Colonic mucosa (tissue), 4 donors: ENCODE results near the gene CNKSR1. TPM values are rescaled to one million over a fixed set of nuclear protein-coding genes. Genes with fewer than 3 reads are reported as not detected.

Experiments
- DNase-seq: peaks from one replicate; pipeline ENCODE4 v3.0.0-alpha.2; 2020
- H3K27ac ChIP-seq: fragments of 200-600 bp; one replicate; pipeline ENCODE4 v1.8.0; 2021
- H3K27me3 ChIP-seq: fragments of 200-600 bp; one replicate; pipeline ENCODE4 v1.8.0; 2021
- H3K36me3 ChIP-seq: fragments of 200-600 bp; one replicate; pipeline ENCODE4 v1.8.0; 2021
- H3K4me1 ChIP-seq: fragments of 200-600 bp; one replicate; pipeline ENCODE4 v1.8.0; 2021; ENCODE audit warnings: mild to moderate bottlenecking
- H3K4me3 ChIP-seq: fragments of 200-600 bp; one replicate; pipeline ENCODE4 v1.8.0; 2021
- H3K9ac ChIP-seq, 2 donors: one replicate each; pipeline ENCODE4 v1.7.0; 2013; ENCODE audit warnings: control low read depth in 2 of 2, low read depth in 2 of 2, low read length in 2 of 2
- H3K9me3 ChIP-seq: fragments of 200-600 bp; one replicate; pipeline ENCODE4 v1.8.0; 2021
- intact Hi-C: fragments of 100-400 bp; cut with DNase I; formaldehyde crosslinking; loops from one replicate; pipeline ENCODE4 v1.14.1; 2022
- total RNA-seq, 2 donors: library from RNA; stranded (reverse); fragmentation: NEBNext Ultra II Directional in 1 of 2; extraction: Animal tissue kit (Norgen Biotek cat#: 25700) in 1 of 2; gene quantifications; one replicate each; pipeline ENCODE4 v1.2.1, GENCODE V29; 2021
- TF ChIP-seq, protein P1 (sequence below): fragments of 200-600 bp; IDR thresholded peaks from one replicate; pipeline ENCODE4 v1.8.0; 2022; ENCODE audit warnings: antibody characterized with exemption, mild to moderate bottlenecking
- donor health status: healthy.
- donor health status: DM: no; HTN: no; CAD: no.
- donor health status: DM: no; HTN: no; CAD: no.

Gene CNKSR1
- total RNA-seq, 2 donors from 2014 or later, result 35.3 to 46.8 TPM

DNA sequence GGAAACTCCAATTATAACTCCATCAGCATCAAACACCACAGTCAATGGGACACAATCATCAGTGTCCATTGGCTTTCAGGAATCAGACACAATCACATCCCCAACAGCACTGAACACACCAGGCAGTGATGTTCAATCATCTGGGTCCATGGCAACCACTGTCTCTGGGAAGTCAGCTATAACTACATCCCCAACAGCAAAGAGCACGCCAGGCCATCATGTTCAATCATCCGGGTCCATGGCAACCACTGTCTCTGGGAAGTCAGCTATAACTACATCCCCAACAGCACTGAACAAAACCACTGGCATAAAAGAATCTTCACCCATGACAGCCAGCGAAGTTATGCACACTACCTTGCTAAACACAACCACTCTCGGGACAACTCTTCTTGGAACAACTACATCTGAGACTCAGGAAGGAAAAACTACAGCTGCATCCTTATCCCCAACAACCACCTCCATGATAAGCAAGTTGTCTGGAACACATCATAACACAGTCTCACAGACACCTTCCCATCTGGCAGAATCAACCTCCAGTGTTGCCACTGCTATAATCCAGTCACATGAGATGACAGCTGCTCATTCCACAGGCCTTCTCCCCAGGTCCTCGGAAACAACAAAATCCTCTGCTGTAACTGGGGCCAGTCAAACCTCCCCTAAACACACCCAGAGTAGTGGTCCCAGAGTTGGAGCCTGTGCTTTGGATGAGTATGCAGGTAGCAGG lies 33.0 kb downstream of the CNKSR1 start:
- DNase-seq, result no peak
- H3K4me1 ChIP-seq, result no peaks in the 10 kb centered on the region
- no peaks in the 10 kb centered on the region for H3K36me3 ChIP-seq
- no peak overlapping the region for H3K9ac ChIP-seq
- H3K27me3 ChIP-seq, result peaks cover 3% of the 10 kb centered on the region
- no peak overlapping the region for H3K4me3 ChIP-seq
- H3K27ac ChIP-seq, result no peak overlapping the region
- TF ChIP-seq, protein P1, sequence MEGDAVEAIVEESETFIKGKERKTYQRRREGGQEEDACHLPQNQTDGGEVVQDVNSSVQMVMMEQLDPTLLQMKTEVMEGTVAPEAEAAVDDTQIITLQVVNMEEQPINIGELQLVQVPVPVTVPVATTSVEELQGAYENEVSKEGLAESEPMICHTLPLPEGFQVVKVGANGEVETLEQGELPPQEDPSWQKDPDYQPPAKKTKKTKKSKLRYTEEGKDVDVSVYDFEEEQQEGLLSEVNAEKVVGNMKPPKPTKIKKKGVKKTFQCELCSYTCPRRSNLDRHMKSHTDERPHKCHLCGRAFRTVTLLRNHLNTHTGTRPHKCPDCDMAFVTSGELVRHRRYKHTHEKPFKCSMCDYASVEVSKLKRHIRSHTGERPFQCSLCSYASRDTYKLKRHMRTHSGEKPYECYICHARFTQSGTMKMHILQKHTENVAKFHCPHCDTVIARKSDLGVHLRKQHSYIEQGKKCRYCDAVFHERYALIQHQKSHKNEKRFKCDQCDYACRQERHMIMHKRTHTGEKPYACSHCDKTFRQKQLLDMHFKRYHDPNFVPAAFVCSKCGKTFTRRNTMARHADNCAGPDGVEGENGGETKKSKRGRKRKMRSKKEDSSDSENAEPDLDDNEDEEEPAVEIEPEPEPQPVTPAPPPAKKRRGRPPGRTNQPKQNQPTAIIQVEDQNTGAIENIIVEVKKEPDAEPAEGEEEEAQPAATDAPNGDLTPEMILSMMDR, result no peak
- intact Hi-C loops, result no loop called here
- H3K9me3 ChIP-seq, result no peaks in the 10 kb centered on the region

- Histone ChIP-seq H3K9me3 (no peaks in the 10 kb centered on the region), H3K27me3 (peaks cover 2% of the 10 kb centered on the region), H3K36me3 (no peaks in the 10 kb centered on the region), H3K27ac (no peak overlapping the region), H3K4me3 (no peak overlapping the region), H3K4me1 (no peaks in the 10 kb centered on the region), H3K9ac (no peak overlapping the region)
- intact Hi-C loops, result no loop called here
- no peak for DNase-seq
- TF ChIP-seq, protein P1, result no peak
These were observed 35.4 kb downstream of the CNKSR1 start for GRCh38 chr1:26212726-26213125.

- intact Hi-C loops, result no loop called here
- H3K4me3 ChIP-seq, result no peak overlapping the region
- no peaks in the 10 kb centered on the region for H3K27me3 ChIP-seq
- no peaks in the 10 kb centered on the region for H3K4me1 ChIP-seq
- TF ChIP-seq, protein P1, result no peak
- no peak overlapping the region for H3K9ac ChIP-seq
- no peaks in the 10 kb centered on the region for H3K36me3 ChIP-seq
- no peaks in the 10 kb centered on the region for H3K9me3 ChIP-seq
- no peak overlapping the region for H3K27ac ChIP-seq
- DNase-seq, result no peak
These were observed 36.1 kb downstream of the CNKSR1 start for GRCh38 chr1:26213335-26213905.

DNA sequence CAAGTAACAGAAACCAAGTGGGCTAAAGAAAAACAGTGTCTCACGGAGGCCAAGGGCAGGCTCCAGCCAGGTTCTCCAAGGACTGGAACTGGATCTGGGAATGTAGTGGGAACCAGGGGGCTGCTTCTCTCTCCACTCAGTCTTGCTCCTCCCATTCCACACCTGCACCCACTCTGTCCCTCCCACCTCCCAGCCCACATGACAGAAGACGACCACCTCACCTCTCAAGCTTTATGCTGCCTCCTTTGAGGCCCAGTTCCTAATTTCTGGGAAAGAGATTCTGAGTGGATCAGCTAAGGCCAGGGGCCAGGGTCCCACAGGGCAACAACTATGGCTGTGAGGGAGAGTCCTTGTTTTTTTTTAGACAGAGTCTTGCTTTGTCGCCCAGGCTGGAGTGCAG lies 38.0 kb downstream of the CNKSR1 start:
- intact Hi-C loops, result no loop called here
- Histone ChIP-seq H3K9ac (no peak overlapping the region), H3K9me3 (no peaks in the 10 kb centered on the region), H3K4me1 (no peaks in the 10 kb centered on the region), H3K36me3 (no peaks in the 10 kb centered on the region), H3K27ac (no peak overlapping the region), H3K4me3 (no peak overlapping the region), H3K27me3 (no peaks in the 10 kb centered on the region)
- no peak for DNase-seq
- TF ChIP-seq, protein P1, result no peak

- intact Hi-C loops, result no loop called here
- TF ChIP-seq, protein P1, result no peak
- Histone ChIP-seq H3K9me3 (no peaks in the 10 kb centered on the region), H3K9ac (no peak overlapping the region), H3K4me3 (no peak overlapping the region), H3K4me1 (no peaks in the 10 kb centered on the region), H3K36me3 (no peaks in the 10 kb centered on the region), H3K27ac (no peak overlapping the region), H3K27me3 (no peaks in the 10 kb centered on the region)
- no peak for DNase-seq
These were observed 41.7 kb downstream of the CNKSR1 start for GRCh38 chr1:26218906-26219494.
